D721Med (cell line): ENCODE results near the gene SPATA4.

Source experiments
- DNase-seq: peaks from one replicate; pipeline ENCODE4 v3.0.0; 2011; ENCODE audit warnings: low spot score; ENCODE audit not compliant: insufficient read length
- FAIRE-seq: peaks from 2 replicates; lab custom pipeline; 2011; peaks lifted over from hg19 to GRCh38; lab: Jason Lieb, UNC
- CTCF ChIP-seq: IDR thresholded peaks from 2 replicates; pipeline ENCODE4 v1.5.1; 2012; ENCODE audit warnings: mild to moderate bottlenecking, control low read depth; ENCODE audit not compliant: insufficient read depth; ENCODE audit errors: missing control alignments

SPATA4 gene

DNA sequence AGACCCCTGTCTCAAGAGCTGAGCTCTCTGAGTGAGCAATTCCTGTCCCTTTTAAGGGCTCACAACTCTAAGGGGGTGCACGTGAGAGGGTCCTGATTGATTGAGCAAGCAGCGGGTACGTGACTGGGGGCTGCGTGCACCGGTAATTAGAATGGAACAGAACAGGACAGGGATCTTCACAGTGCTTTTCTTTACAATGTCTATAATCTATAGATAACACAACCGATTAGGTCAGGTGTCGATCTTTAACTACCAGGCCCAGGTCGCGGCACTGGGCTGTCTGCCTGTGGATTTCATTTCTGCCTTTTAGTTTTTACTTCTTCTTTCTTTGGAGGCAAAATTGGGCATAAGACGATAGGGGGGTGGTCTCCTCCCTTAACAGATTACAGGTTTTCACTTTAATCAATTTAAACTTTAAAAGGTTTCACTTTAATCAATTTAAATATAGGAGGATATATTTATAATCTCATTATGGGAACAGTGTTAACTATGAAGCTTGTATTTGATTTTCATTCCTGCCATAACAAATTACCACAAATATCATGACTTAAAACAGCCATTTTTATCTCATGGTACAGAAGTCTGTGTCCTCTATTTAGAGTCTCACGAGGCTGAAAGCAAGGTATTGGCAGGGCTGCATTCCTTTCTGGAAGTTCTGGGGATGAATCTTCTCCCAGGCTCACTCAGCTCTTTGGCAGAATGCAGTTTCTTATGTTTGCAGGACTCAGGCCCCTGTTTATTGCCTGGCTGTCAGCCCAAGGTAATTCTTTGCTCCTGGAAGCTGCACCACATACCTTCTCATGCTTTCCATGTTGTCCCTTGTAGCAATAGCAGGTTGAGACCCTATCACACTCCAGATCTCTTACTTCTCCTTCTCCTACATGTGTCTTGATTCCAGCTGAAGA is 5.2 kb downstream of the SPATA4 start:
- TF ChIP-seq CTCF, result no peak
- no peak for DNase-seq
- FAIRE-seq, result no peak

GRCh38 chr4:176188654-176189053 is 6.7 kb downstream of the SPATA4 start:
- FAIRE-seq (no peak), DNase-seq (no peak)
- no peak for TF ChIP-seq CTCF

DNA sequence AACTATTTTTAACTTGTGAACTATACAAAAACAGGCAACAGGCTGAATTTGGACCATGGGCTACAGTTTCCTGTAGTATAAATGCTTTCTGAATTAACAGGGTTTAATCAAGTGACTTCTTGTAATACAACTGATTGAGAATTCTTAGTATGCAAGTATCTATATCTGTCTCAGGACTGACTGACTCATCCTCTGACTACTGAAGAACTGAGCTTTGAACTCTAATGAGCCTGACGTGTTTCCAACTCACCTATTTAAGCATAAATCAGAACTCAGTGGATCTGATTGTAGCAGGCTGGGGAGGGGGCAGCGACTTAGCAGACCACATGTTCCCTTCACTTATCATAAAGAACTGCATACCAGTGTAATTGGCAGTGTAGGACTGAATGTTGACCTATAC is 7.8 kb downstream of the SPATA4 start:
- DNase-seq (no peak), FAIRE-seq (no peak)
- TF ChIP-seq CTCF, result no peak

- DNase-seq (no peak), FAIRE-seq (no peak)
- TF ChIP-seq CTCF, result no peak
Measured at GRCh38 chr4:176186671-176187395, 8.6 kb downstream of the SPATA4 start.

- FAIRE-seq, result no peak
- no peak for TF ChIP-seq CTCF
- no peak for DNase-seq
Measured at GRCh38 chr4:176186067-176186466, 9.3 kb downstream of the SPATA4 start.

DNA sequence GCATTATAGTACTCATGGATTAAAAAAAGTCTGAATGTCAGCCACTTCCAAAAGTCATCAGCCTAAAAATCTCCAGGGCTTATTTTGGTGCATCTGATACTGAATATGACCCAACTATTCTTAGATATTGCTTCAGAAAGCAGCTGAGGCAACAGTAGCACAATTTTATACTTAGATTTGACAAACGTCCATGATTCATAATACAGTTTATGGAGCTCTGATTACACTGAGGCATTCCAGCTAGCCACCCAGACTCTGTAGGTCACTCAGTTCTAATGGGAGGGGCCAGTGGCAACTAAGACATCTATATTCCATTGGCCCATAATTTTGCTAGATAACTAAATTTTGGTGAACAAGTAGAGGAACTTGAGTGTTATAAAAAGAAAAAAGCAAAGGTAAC is 10.3 kb downstream of the SPATA4 start:
- TF ChIP-seq CTCF, result no peak
- FAIRE-seq, result no peak
- DNase-seq, result no peak
